PFSK-1 (cell line): ENCODE data around the gene ECE1.

Source experiments
- FOXP2 ChIP-seq: optimal IDR thresholded peaks from 2 replicates; pipeline ENCODE3; 2011; ENCODE audit warnings: borderline replicate concordance, control low read depth, inconsistent platforms; ENCODE audit not compliant: insufficient read depth; ENCODE audit errors: extremely low read length, extremely low read depth
- SIN3A ChIP-seq: IDR thresholded peaks from 2 replicates; pipeline ENCODE4 v1.6.1; 2012; ENCODE audit warnings: mild to moderate bottlenecking, low read length, moderate library complexity, borderline replicate concordance; ENCODE audit not compliant: insufficient read depth
- TF ChIP-seq, protein P1 (sequence below), 2 experiments: IDR thresholded peaks; 2 replicates each; pipeline versions ENCODE4 v1.6.1 to v1.8.0; 2011 to 2012; ENCODE audit warnings: low read depth in 2 of 2, low read length in 2 of 2, control low read depth in 1 of 2, inconsistent platforms in 1 of 2, mild to moderate bottlenecking in 1 of 2, moderate library complexity in 1 of 2; ENCODE audit not compliant: insufficient read depth in 1 of 2

DNA sequence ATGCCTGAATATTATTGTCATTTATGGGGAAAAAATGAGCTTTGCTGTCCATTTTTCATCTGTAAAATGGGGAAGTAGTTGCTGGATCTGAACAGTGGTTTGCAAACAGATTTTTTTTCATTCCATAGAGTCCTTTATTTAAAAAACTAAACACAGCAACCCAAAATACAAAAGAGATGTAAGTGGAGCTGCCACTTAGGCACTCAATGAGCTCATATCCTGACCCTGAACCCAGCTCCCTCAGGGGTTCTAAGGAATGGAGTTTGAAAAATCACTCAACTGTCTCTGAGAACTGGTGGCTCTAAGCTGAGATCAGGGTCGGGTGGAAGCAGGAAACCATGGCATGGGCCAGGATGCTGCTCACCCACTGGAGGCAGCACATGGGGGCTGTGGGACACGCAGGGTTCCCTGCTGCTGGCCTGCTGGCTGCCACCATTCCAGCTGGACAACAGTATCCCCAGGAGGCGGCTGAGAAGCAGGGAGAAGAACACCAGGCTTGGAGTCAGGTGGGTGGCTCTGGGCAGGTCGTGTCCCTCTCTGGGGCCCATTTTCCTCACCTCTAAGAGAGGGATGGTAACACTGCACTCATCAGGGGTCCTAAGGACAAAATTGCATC is 9.6 kb upstream of the ECE1 start:
- no peak for TF ChIP-seq SIN3A
- TF ChIP-seq FOXP2 = no peak
- TF ChIP-seq, protein P1, sequence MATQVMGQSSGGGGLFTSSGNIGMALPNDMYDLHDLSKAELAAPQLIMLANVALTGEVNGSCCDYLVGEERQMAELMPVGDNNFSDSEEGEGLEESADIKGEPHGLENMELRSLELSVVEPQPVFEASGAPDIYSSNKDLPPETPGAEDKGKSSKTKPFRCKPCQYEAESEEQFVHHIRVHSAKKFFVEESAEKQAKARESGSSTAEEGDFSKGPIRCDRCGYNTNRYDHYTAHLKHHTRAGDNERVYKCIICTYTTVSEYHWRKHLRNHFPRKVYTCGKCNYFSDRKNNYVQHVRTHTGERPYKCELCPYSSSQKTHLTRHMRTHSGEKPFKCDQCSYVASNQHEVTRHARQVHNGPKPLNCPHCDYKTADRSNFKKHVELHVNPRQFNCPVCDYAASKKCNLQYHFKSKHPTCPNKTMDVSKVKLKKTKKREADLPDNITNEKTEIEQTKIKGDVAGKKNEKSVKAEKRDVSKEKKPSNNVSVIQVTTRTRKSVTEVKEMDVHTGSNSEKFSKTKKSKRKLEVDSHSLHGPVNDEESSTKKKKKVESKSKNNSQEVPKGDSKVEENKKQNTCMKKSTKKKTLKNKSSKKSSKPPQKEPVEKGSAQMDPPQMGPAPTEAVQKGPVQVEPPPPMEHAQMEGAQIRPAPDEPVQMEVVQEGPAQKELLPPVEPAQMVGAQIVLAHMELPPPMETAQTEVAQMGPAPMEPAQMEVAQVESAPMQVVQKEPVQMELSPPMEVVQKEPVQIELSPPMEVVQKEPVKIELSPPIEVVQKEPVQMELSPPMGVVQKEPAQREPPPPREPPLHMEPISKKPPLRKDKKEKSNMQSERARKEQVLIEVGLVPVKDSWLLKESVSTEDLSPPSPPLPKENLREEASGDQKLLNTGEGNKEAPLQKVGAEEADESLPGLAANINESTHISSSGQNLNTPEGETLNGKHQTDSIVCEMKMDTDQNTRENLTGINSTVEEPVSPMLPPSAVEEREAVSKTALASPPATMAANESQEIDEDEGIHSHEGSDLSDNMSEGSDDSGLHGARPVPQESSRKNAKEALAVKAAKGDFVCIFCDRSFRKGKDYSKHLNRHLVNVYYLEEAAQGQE (IDR thresholded peaks at IDR 0.05; ENCODE audit: insufficient read depth in 1 of 2, low read depth in 2 of 2, low read length in 2 of 2) = no peak
